HK-2 (cell line): ENCODE data around the gene DBR1.
A peak's percentile ranks its signal among the peaks of the same experiment; 100 is the strongest.

Experiments used
- DNase-seq: peaks from one replicate; pipeline ENCODE4 v3.0.0-alpha.2; 2018; ENCODE audit not compliant: unreplicated experiment

DBR1 gene

GRCh38 chr3:138124188-138124587, 50.5 kb downstream of the DBR1 start:
- DNase-seq = no peak

GRCh38 chr3:138119423-138119766, 55.3 kb downstream of the DBR1 start:
- DNase-seq = no peak

- DNase-seq = peak; percentile 80
These were observed 55.9 kb downstream of the DBR1 start for GRCh38 chr3:138118612-138119422.

GRCh38 chr3:138114988-138115971, 59.4 kb downstream of the DBR1 start, which contains the start of gene DZIP1L:
Gene DZIP1L, minus strand, starts transcription at chr3:138115608. Its CDS starts 11,637 bp downstream, at chr3:138103971.
- DNase-seq = peak; percentile 88

- DNase-seq = peak; percentile 53
These were observed 60.2 kb downstream of the DBR1 start for GRCh38 chr3:138114431-138114918.

GRCh38 chr3:138113326-138113725, 61.4 kb downstream of the DBR1 start:
- DNase-seq = peak; percentile 71

GRCh38 chr3:138112362-138112761, 62.4 kb downstream of the DBR1 start:
- no peak for DNase-seq
